Activated CD4-positive, alpha-beta T cell treated with anti-CD3 and anti-CD28 coated beads, Interleukin-2, Interleukin-4, amounts not matched to agents 100 ng/mL and 50 ng/mL, durations not matched to agents 16 hours and 8 hours (primary cell): ENCODE results near the gene MTMR12.

ENCODE experiments used
- DNase-seq: peaks from one replicate; pipeline ENCODE4 v3.0.0-alpha.2; 2020; ENCODE audit warnings: low spot score

Gene MTMR12

GRCh38 chr5:32190095-32190494, 122.6 kb downstream of the MTMR12 start:
- no peak for DNase-seq

GRCh38 chr5:32187675-32188074, 125.1 kb downstream of the MTMR12 start:
- DNase-seq = no peak

GRCh38 chr5:32182463-32183063, 130.2 kb downstream of the MTMR12 start:
- no peak for DNase-seq
